GM23338 (cell line): Measurements from ENCODE around the gene CACNG6. TPM values are rescaled to one million over a fixed set of nuclear protein-coding genes. Genes with fewer than 3 reads are reported as not detected.

ENCODE experiments used
- ATAC-seq: fragments of 200-7000 bp; cut with Tn5 transposase; 3 replicates; pipeline ENCODE4 v1.9.1; 2020
- DNase-seq: peaks from one replicate; pipeline ENCODE4 v3.0.0-alpha.2; 2015; ENCODE audit warnings: low spot score
- H2AFZ ChIP-seq: fragments of 200-600 bp; sonication (generic); 2 replicates; pipeline ENCODE4 v1.8.0; 2016; ENCODE audit warnings: antibody characterized with exemption, mild to moderate bottlenecking, moderate library complexity
- H3F3A ChIP-seq: fragments of 200-600 bp; sonication (generic); replicated peaks from 2 replicates; pipeline ENCODE4 v1.8.0; 2017; ENCODE audit warnings: antibody characterized with exemption, mixed run types, low read depth
- H3K27ac ChIP-seq: fragments of 200-600 bp; sonication (generic); 2 replicates; pipeline ENCODE4 v1.6.1; 2016; ENCODE audit warnings: low read depth
- H3K27me3 ChIP-seq: fragments of 200-600 bp; sonication (generic); 2 replicates; pipeline ENCODE4 v1.8.0; 2016; ENCODE audit warnings: mild to moderate bottlenecking, mixed run types, moderate library complexity; ENCODE audit not compliant: insufficient read depth
- H3K36me3 ChIP-seq: fragments of 200-600 bp; sonication (generic); 2 replicates; pipeline ENCODE4 v1.8.0; 2016; ENCODE audit warnings: mild to moderate bottlenecking; ENCODE audit not compliant: insufficient read depth
- H3K4me1 ChIP-seq: fragments of 200-600 bp; sonication (generic); 2 replicates; pipeline ENCODE4 v1.8.0; 2016; ENCODE audit warnings: mild to moderate bottlenecking, moderate library complexity; ENCODE audit not compliant: insufficient read depth
- H3K4me2 ChIP-seq: fragments of 200-600 bp; sonication (generic); 2 replicates; pipeline ENCODE4 v1.7.1; 2017; ENCODE audit warnings: mixed run types
- H3K4me3 ChIP-seq: fragments of 200-600 bp; sonication (generic); 2 replicates; pipeline ENCODE4 v1.6.1; 2016; ENCODE audit warnings: mixed run types
- H3K79me2 ChIP-seq: fragments of 200-600 bp; sonication (generic); replicated peaks from 2 replicates; pipeline ENCODE4 v1.8.0; 2017; ENCODE audit warnings: mild to moderate bottlenecking; ENCODE audit not compliant: insufficient read depth
- H3K9me2 ChIP-seq: fragments of 200-600 bp; sonication (generic); 2 replicates; pipeline ENCODE4 v1.8.0; 2017; ENCODE audit not compliant: insufficient read depth
- H4K20me1 ChIP-seq: fragments of 200-600 bp; sonication (generic); replicated peaks from 2 replicates; pipeline ENCODE4 v1.8.0; 2017; ENCODE audit warnings: mild to moderate bottlenecking; ENCODE audit not compliant: insufficient read depth
- H3K27ac Mint-ChIP-seq: 2 replicates; pipeline ENCODE4 v1.8.0; 2020; ENCODE audit warnings: inconsistent platforms, mild to moderate bottlenecking, moderate library complexity, mixed read lengths
- H3K27me3 Mint-ChIP-seq: 3 replicates; pipeline ENCODE4 v1.8.0; 2022; ENCODE audit warnings: low read depth, mild to moderate bottlenecking, moderate library complexity, mixed read lengths, inconsistent platforms; ENCODE audit not compliant: insufficient read depth, poor library complexity
- H3K36me3 Mint-ChIP-seq: 3 replicates; pipeline ENCODE4 v1.8.0; 2021; ENCODE audit warnings: low read depth, mild to moderate bottlenecking, inconsistent platforms, moderate library complexity, mixed read lengths
- H3K4me1 Mint-ChIP-seq: 3 replicates; pipeline ENCODE4 v1.8.0; 2020; ENCODE audit warnings: mild to moderate bottlenecking, inconsistent platforms, mixed read lengths
- H3K4me3 Mint-ChIP-seq: 3 replicates; pipeline ENCODE4 v1.8.0; 2021; ENCODE audit warnings: moderate library complexity, mild to moderate bottlenecking, inconsistent platforms, mixed read lengths
- H3K9me3 Mint-ChIP-seq: 3 replicates; pipeline ENCODE4 v1.8.0; 2020; ENCODE audit warnings: moderate library complexity, mild to moderate bottlenecking, inconsistent platforms, mixed read lengths
- EZH2 ChIP-seq: fragments of 200-600 bp; sonication (generic); IDR thresholded peaks from one replicate; pipeline ENCODE4 v1.8.0; 2017; ENCODE audit warnings: antibody characterized with exemption, mild to moderate bottlenecking, low read depth; ENCODE audit not compliant: unreplicated experiment
- JUNB ChIP-seq: IDR thresholded peaks from one replicate; pipeline ENCODE4 v1.6.1; 2016; ENCODE audit warnings: antibody characterized with exemption; ENCODE audit not compliant: unreplicated experiment
- POLR2AphosphoS5 ChIP-seq: IDR thresholded peaks from 2 replicates; pipeline ENCODE4 v1.6.1; 2016; ENCODE audit warnings: antibody characterized with exemption, low read depth
- STAT1 ChIP-seq: IDR thresholded peaks from one replicate; pipeline ENCODE4 v1.6.1; 2016; ENCODE audit warnings: antibody characterized with exemption; ENCODE audit not compliant: unreplicated experiment
- polyA plus RNA-seq: library from polyadenylated mRNA; unstranded; fragments of >200 nt; fragmentation: Nextera tagmentation; extraction: Ambion mirVana; gene quantifications from 2 replicates; pipeline ENCODE4 v1.2.1, GENCODE V29; 2016
- total RNA-seq: library from RNA; depleted of rRNA; stranded (reverse); fragments of >200 nt; shearing (Covaris generic); gene quantifications from 2 replicates; pipeline ENCODE4 v1.2.3, GENCODE V29; 2014
- TF ChIP-seq, protein P1 (sequence below), 2 experiments: fragments of 200-600 bp in 1 of 2; sonication (generic) in 1 of 2; conservative IDR thresholded peaks; 2 replicates each; pipeline versions ENCODE4 v1.5.1 to v1.6.1; 2016 to 2017; ENCODE audit warnings: antibody characterized with exemption in 2 of 2, low read depth in 2 of 2, mild to moderate bottlenecking in 2 of 2, moderate library complexity in 1 of 2
- TF ChIP-seq, protein P2 (sequence below): IDR thresholded peaks from 2 replicates; pipeline ENCODE4 v1.6.1; 2016; ENCODE audit warnings: antibody characterized with exemption

The CACNG6 gene
- total and polyA plus RNA-seq, 2 experiments from 2014 or later: 0.38 to 1.5 TPM

DNA sequence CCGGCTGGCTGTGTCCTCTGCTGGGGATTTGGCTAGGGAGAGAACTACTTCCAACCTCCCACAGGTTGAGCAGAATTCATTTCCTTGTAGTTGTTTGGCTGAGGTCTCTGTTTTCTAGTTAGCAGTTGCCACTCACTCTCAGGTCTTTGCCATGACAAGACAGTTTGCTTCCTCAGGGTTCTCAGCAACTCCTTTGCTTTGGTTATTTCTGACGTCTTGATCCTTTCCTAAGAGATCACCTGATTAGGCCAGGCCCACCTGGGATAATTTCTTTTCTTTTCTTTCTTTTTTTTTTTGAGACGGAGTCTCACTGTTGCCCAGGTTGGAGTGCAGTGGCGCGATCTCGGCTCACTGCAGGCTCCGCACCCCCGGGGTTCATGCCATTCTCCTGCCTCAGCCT lies 38.1 kb upstream of the CACNG6 start (continued):
- TF ChIP-seq, protein P1, sequence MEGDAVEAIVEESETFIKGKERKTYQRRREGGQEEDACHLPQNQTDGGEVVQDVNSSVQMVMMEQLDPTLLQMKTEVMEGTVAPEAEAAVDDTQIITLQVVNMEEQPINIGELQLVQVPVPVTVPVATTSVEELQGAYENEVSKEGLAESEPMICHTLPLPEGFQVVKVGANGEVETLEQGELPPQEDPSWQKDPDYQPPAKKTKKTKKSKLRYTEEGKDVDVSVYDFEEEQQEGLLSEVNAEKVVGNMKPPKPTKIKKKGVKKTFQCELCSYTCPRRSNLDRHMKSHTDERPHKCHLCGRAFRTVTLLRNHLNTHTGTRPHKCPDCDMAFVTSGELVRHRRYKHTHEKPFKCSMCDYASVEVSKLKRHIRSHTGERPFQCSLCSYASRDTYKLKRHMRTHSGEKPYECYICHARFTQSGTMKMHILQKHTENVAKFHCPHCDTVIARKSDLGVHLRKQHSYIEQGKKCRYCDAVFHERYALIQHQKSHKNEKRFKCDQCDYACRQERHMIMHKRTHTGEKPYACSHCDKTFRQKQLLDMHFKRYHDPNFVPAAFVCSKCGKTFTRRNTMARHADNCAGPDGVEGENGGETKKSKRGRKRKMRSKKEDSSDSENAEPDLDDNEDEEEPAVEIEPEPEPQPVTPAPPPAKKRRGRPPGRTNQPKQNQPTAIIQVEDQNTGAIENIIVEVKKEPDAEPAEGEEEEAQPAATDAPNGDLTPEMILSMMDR (conservative IDR thresholded peaks at IDR 0.05; ENCODE audit: low read depth in 2 of 2): no peak
- TF ChIP-seq STAT1: no peak
- no peak for TF ChIP-seq POLR2AphosphoS5
- TF ChIP-seq, protein P2, sequence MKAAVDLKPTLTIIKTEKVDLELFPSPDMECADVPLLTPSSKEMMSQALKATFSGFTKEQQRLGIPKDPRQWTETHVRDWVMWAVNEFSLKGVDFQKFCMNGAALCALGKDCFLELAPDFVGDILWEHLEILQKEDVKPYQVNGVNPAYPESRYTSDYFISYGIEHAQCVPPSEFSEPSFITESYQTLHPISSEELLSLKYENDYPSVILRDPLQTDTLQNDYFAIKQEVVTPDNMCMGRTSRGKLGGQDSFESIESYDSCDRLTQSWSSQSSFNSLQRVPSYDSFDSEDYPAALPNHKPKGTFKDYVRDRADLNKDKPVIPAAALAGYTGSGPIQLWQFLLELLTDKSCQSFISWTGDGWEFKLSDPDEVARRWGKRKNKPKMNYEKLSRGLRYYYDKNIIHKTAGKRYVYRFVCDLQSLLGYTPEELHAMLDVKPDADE: no peak

DNA sequence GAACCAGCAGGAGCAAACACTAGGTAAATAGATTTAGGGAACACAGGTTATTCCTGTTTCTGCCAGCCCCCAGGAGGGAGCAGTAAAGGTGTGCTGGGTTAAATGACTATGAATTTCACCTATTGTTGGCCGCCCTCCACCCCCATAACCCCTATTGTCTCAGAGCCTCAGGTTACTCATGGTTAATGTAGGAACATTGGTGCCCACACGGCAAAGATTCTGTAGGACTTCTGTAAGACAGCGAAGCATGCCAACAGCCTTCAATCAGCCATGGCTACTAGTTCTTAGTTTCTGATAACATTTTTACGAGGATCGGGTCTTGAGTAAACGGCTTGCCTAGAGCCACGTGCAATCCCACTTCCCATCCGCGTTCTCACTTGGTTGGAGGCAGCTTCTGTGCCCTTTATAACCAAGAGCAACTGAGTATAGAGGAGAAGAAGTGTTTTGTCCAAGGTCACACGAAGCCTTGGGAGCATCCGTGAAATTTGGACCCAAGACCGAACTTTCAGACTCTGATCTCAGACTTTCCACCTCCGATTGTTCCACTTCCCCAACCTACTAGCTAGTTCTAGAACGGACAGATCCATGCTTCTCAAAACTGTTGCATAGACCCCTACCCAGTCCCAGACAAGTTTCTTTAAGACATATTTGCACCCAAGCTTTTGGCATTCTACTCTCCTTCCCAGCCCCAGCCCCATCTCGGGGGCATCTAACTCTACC lies 33.8 kb upstream of the CACNG6 start:
- no peaks in the 10 kb centered on the region; the same call in 1 of the 2 replicates for H3K27me3 ChIP-seq
- no peaks in the 10 kb centered on the region; the same call in 1 of the 3 replicates for H3K36me3 Mint-ChIP-seq
- H4K20me1 ChIP-seq: no peaks in the 10 kb centered on the region
- peaks cover 25% of the 10 kb centered on the region for H3K79me2 ChIP-seq
- H3K4me1 Mint-ChIP-seq: peaks cover 41% of the 10 kb centered on the region
- peak overlapping the region; percentile 85 for H3K27ac Mint-ChIP-seq
- no peak overlapping the region for H2AFZ ChIP-seq
- H3K4me3 Mint-ChIP-seq: peak overlapping the region; percentile 84
- H3K9me2 ChIP-seq: no peaks in the 10 kb centered on the region; the same call in 1 of the 2 replicates
- H3F3A ChIP-seq: peaks cover 17% of the 10 kb centered on the region; the same call in 1 of the 2 replicates
- no peaks in the 10 kb centered on the region for H3K36me3 ChIP-seq
- H3K4me1 ChIP-seq: peaks cover 41% of the 10 kb centered on the region
- no peaks in the 10 kb centered on the region; the same call in 1 of the 3 replicates for H3K9me3 Mint-ChIP-seq
- DNase-seq (peak; percentile 85), ATAC-seq (peak; percentile 58)
- TF ChIP-seq POLR2AphosphoS5 (no peak; the same call in 1 of the 2 replicates), JUNB (no peak), EZH2 (no peak)
- TF ChIP-seq, protein P1 (conservative IDR thresholded peaks at IDR 0.05; ENCODE audit: low read depth in 2 of 2): peak in 1 of 2 experiments; percentile 35; a peak in 2 of 4 replicates
- H3K27ac ChIP-seq: peak overlapping the region; percentile 93
- peaks cover 27% of the 10 kb centered on the region for H3K27me3 Mint-ChIP-seq
- H3K4me2 ChIP-seq: peak overlapping the region; percentile 97
- peak overlapping the region; percentile 98 for H3K4me3 ChIP-seq
